ENCODE measurements around the gene R3HDM4.

The R3HDM4 gene

GRCh38 chr19:938233-938923, 25.4 kb upstream of the R3HDM4 start:
- Mint-ChIP-seq H3K27ac (peak overlapping the region; percentile 89), H3K27me3 (ENCODE audit: low read depth, poor library complexity) (no peaks in the 10 kb centered on the region), H3K4me1 (peaks cover 27% of the 10 kb centered on the region), H3K4me3 (no peak overlapping the region), H3K36me3 (ENCODE audit: low read depth) (peaks cover 69% of the 10 kb centered on the region), H3K9me3 (peaks cover 14% of the 10 kb centered on the region)
- DNase-seq = no peak
- TF ChIP-seq CTCF (IDR thresholded peaks at IDR 0.05) = no peak

- peaks cover 7% of the 10 kb centered on the region for H3K9me3 Mint-ChIP-seq
- DNase-seq = no peak
- H3K4me3 Mint-ChIP-seq = no peak overlapping the region
- no peaks in the 10 kb centered on the region for H3K27me3 Mint-ChIP-seq (ENCODE audit: low read depth, poor library complexity)
- H3K36me3 Mint-ChIP-seq (ENCODE audit: low read depth) = peaks cover 59% of the 10 kb centered on the region
- no peak overlapping the region for H3K27ac Mint-ChIP-seq
- peaks cover 35% of the 10 kb centered on the region for H3K4me1 Mint-ChIP-seq
- TF ChIP-seq CTCF (IDR thresholded peaks at IDR 0.05) = no peak
These were observed 24.3 kb upstream of the R3HDM4 start for GRCh38 chr19:937259-937694.

- H3K36me3 Mint-ChIP-seq (ENCODE audit: low read depth) = peaks cover 52% of the 10 kb centered on the region
- peaks cover 35% of the 10 kb centered on the region for H3K4me1 Mint-ChIP-seq
- no peaks in the 10 kb centered on the region for H3K27me3 Mint-ChIP-seq (ENCODE audit: low read depth, poor library complexity)
These were observed 23.1 kb upstream of the R3HDM4 start for GRCh38 chr19:936175-936546.

GRCh38 chr19:934865-935479, 22.0 kb upstream of the R3HDM4 start:
- DNase-seq = no peak
- Mint-ChIP-seq H3K4me3 (no peak overlapping the region), H3K27ac (no peak overlapping the region), H3K36me3 (ENCODE audit: low read depth) (peaks cover 57% of the 10 kb centered on the region), H3K9me3 (peaks cover 4% of the 10 kb centered on the region), H3K27me3 (ENCODE audit: low read depth, poor library complexity) (peaks cover 3% of the 10 kb centered on the region), H3K4me1 (peaks cover 30% of the 10 kb centered on the region)
- TF ChIP-seq CTCF (IDR thresholded peaks at IDR 0.05) = no peak

More at GRCh38 chr19:936175-936546, 23.1 kb upstream of the R3HDM4 start:
- H3K27ac Mint-ChIP-seq = no peak overlapping the region
- no peak for TF ChIP-seq CTCF (IDR thresholded peaks at IDR 0.05)
- H3K9me3 Mint-ChIP-seq = peaks cover 4% of the 10 kb centered on the region
- no peak for DNase-seq
- H3K4me3 Mint-ChIP-seq = no peak overlapping the region

DNA sequence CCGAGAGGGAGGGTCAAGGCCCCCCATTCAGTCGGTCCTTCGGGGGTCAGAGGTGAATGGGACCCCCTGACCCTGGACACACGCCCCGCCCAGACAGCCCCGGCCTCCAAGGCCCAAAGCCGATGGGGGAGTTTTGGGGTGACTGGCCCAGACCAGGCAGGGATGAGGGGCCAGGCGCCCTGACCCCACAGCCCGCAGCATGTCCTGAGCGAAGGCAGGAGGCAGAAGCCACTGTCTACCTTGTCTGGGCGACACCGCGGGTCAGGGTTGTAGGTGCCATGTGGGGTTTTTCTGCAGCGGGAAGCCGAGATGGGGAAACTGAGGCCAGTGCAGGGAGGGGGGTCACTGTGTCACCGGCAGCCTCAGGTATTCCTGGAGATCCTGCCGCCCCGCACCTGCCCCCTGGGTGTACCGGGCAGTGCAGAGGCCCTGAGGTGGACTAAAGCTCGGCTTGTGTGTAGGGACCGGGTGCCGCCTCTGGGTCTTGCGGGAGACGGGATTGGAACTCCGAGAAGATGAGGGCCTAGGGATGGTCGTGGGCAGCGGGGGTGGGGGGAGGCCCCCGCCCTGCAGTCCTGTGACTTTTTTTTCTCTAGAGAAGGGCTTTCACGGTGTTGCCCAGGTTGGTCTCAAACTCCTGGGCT, 21.3 kb upstream of the R3HDM4 start:
- H3K4me3 Mint-ChIP-seq = no peak overlapping the region
- peaks cover 24% of the 10 kb centered on the region for H3K4me1 Mint-ChIP-seq
- DNase-seq = no peak
- no peak overlapping the region for H3K27ac Mint-ChIP-seq
- peaks cover 54% of the 10 kb centered on the region for H3K36me3 Mint-ChIP-seq (ENCODE audit: low read depth)
- TF ChIP-seq CTCF (IDR thresholded peaks at IDR 0.05) = no peak
- H3K9me3 Mint-ChIP-seq = peaks cover 4% of the 10 kb centered on the region
- H3K27me3 Mint-ChIP-seq (ENCODE audit: low read depth, poor library complexity) = peaks cover 5% of the 10 kb centered on the region

Measured in nephron progenitor cell (in vitro differentiated cells).